ENCODE data around the gene ULK4.

The ULK4 gene

DNA sequence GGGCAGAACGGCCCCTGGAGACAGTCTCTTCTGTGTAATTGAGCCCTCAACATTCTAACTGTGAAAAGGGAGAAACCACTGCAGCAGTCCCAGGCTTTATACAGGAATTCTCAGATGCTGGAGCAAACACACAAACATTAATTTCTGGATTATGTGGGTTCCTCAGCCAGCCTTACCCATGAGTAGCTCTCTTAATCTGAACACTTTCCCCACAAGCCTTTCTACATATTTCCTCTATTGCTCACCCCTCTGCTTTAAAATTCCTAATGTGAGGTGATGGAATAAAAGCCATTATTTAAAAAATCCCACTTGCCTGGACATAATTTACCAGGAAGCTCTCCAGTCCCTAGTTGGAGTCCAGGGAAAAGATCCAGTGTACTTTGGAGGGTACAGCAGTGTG lies 623.6 kb downstream of the ULK4 start:
- no peak for DNase-seq

DNA sequence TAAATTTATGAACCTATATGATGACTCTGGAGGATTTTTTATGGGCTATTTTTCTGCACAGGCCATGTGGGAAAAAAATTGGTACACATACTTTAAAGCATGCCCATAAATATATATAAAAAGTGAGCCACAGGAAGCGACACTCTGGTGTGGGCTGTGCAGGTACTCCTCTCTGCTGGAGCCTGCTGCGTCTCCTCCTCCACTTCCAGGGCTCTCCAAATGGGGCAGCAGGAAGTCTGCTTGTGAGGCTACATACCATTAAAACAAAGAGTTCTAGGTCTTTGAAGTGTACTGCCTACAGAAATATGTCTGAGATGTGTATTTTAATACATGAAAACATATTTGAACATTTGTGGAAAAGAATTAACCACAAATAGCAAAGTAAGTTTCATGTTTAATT lies 627.5 kb downstream of the ULK4 start:
- no peak for DNase-seq

DNA sequence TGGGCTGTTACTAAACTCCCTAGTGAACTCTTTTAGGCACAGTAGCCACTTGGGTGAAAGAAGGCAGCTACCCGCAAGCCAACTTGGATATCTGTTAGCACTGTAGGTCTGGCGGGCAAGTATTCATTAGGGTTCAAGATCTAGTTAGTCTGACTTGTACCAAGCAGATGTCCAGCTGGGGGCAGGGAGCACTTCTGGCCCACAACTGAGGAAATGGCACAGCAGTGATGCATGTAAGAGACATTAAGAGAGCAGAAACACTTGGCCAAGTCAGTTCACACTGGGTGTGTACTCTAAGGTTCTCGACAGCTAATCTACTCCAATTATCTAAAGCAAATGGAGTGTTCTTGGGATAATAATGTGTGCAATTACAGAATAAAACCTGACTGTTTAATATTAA lies 630.9 kb downstream of the ULK4 start:
- DNase-seq: no peak

DNA sequence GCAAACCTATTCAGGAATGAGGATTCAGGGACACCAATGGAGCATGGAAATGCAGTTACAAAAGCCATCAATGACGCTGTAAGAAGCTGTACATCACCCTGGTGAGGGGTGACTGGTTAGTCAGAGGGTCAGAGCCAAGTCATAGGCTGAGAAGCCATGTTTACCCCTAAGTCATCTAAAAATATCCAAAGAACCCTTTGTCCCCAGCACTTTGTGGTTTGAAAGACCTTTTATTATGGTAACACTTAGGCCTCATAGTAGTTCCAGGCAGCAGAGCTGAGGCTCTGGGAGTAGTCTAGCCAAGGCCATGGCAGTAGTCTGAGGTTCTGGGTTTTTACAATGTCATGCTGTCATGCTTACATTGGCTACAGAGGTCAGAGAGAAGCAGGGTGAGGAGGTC lies 631.4 kb downstream of the ULK4 start:
- DNase-seq: no peak

DNA sequence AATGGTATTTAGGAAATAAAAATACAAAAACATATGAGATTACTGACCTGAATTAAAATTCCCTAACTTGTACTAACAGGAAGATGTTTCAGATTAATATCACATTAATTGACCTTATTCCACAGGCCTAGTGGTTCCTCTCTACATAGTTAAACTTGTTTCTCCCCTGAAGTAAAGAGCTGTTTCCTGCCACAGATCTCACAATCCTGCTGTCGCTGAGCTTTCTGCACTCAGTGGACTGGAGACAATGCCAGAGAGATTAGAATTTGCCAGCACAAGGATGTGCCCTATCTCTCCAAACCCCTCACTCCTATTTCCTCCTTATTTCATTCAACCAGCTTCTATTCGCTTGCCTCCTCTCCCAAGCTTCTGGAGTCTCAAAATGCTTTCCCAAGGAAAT lies 632.0 kb downstream of the ULK4 start:
- no peak for DNase-seq

DNA sequence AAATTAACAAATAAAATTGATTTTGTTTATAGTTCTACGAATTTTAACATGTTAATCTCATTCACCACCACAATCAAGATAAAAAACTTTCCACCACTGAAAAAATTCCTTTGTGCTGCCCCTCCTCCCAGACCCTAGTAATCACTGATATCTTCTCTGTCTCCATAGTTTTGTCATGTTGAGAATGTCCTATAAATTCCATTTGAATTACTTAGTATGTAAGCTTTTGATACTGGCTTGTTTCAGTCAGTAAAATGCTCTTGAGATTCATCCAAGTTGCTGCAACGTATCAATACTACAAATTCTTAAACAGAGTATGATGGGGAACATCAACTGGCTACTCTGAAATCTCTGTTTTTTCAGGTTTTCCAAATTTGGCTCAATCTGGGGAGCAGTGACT lies 633.0 kb downstream of the ULK4 start:
- DNase-seq: no peak

DNA sequence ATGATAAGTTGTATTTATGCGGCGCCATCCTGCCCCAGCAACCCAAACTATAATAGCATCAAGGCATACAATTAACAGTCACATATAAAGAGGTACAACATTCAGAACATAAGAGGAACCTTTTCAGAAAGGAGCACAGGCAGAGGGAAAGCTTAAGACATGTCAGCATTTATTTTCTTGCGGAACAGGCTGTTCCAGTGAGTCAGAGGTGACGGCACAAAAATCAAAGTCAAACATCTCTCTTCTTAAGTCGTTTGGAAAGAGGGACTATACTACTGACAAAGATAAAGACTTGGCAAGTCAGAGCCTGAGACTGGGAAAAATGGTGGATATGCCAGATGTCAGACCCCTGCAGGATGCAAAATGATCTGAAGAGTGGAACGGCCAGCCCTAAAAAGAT lies 634.2 kb downstream of the ULK4 start:
- DNase-seq: no peak

DNA sequence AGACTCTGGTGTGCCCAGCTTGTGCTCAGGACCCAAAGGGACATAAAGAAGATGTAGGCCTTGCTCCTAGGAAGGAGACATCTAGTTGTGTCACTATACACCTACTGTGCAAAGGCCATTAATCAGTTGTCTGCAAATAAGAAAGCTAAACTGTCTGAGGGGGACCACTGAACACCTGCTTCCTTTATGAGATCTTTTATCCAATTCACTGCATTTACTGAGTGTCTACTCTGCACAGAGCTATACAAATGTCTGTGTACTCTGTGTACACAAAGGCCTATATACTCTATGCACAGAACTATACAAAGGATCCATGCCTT lies 637.8 kb downstream of the ULK4 start:
- DNase-seq: no peak

DNA sequence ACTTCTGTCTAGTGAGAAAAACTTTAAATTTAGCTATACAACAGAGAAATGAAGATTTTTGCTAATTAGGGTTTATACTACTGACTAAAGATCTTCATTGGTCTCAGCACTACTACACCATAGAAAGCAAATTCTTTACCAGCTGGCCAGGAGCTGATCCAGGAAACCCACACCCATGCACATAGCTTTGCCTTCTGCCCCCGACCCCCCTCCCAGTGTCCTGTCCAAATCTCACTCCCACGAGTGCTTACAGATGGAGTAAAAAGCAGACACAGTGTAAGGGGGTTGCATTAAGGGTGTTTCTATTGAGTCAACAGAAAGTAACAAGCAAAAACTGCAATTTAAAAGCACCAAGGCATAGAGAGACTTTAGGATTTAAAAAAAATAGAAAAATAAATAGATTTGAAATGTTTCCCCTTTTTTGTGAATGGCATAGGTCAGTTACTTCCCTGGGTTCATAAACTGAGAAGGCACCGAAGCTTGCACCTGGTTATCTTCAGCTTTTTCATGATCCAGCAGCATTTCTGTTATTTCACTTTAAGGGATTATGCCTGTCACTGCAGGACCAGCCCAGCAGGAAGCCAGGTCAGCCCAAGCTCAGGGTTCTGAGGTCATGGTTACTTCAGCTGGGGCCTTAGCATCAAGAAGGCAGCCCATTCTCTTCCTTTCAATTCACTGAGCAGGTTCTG lies 638.3 kb downstream of the ULK4 start:
- DNase-seq: no peak

DNA sequence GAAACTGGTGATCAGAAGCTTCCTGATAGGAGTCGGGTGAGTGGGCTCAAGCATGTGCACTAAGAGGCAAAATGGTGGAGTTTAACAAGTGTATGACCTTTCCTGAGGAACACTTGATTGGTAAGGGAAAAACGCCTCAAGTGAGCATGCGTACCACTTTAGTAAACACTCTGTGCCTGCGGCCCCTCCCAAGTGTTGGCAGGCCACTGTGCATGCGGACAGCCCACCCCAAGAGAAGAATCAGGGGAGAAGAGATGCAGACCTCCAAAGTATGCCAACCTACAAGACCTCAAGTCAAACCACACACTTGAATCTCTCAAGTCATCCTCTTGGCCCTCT lies 640.3 kb downstream of the ULK4 start:
- DNase-seq: no peak

DNA sequence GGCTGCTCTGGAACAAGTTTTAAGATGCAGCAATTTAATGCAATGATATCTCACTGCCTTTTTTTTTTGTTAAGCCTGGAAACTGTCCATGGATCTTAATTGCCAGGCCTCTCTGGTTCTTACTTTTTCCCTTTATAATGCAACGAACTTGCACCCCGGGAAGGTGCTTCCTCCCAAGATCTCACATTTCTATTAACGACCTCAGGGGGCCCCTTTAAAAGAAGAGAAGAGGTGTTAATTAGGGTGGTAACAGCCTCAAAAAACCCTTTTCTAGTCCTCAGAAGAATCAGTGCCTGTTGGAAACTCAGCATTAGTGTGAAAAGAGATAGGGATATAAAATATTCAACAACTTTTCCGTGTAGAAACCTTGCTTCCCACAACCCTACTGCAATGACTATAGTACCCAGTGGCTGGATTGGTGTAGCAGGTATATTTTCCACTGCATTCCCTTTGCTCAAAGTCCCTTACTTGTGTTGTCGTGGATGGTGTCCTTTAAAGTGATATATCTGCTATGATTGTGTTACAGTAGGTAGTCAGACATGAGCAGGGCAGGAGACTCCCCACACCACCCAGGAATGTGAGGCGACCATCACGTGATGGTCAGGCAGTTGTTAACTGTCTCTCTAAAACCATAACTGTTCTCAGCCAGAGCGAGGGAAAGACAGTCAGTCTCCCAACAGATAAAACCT lies 640.8 kb downstream of the ULK4 start:
- no peak for DNase-seq

DNA sequence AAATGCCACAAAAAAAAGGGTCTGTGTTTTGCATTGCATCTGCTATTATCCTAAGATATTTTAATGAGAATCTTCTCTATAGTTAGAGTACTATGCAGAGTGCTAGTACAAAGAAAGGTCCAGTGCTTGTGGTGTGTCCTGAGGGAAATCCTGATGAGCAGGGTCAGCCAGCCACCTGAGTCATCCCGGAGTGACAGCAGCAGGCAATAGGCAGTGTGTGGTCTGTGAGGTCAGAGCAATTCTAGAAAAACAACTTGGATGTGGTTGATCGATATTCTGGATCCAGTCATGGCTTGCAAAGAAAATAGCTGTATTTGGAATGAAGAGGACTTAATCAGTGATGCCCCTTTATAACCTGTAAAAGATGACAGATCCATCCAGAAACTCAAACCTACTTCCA lies 643.4 kb downstream of the ULK4 start:
- DNase-seq: no peak

DNA sequence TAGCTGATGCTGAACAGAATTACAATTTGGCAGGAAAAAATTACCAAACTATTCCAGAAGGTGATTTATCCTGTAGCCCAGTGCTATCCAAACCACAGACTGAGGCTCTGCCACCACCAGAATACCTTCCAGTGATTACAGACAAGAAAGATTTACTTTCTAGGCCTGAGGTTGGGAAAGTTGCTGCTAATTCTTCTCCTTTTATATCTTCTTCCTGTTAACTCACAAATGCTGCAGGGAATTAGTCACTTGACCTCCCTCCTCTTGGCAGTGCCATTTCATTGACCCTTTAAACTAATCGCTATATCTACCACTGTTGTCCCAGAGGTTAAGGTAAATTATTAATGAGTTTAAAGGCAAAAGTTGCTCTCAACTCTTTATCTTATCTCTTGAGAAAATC lies 644.2 kb downstream of the ULK4 start:
- DNase-seq: no peak

DNA sequence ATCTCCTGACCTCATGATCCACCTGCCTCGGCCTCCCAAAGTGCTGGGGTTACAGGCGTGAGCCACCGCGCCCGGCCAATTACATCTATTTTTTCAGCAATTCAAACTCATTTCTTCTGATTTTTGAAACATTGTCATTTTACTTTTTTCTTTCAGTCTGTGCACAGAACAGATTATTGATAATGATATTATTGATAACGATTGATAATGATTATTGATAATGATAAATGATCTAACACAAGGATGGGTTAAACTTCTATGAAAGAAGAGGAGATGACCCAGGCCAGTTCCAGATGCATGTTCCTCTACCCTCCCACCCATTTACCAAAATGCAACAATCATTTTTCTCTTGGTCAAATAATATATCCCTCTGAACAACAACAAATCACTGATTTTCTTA lies 644.6 kb downstream of the ULK4 start:
- DNase-seq: no peak

DNA sequence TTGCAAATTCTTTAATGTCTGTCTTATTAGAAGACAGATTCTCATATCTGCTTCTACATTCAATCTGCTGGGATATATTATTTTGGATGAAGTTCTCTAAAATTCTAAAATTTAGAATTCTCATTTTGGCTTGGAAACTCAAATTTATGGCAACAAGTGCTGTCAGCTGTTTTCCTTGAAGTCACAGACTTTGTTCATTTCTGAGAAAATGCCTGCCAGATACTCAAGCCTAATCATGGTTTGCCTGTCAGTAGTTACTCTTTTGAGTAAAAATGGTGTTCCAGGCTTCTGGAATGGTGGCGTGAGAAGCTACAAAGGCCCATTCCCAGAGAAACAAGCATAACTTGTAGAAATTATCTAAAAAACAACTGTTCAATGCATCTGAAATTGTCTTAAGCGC lies 646.8 kb downstream of the ULK4 start:
- no peak for DNase-seq

DNA sequence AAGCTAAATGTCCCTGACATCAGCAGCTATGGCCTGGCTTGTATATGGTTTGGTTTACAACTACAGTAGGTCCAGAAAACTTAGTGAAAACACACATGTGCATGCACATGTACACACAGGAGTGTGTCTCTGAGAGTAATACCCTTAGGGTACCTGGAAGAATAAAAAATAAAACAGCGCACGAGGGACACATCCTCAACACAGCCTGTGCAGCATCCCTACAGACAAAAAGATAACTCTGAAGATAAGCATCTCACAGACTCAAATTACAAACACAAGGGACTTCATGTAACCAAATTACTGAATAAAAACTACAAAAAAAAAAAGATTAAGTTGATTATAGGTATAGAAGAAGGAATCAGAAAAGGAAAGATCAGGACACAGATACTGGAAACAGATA lies 653.8 kb downstream of the ULK4 start:
- DNase-seq: no peak

DNA sequence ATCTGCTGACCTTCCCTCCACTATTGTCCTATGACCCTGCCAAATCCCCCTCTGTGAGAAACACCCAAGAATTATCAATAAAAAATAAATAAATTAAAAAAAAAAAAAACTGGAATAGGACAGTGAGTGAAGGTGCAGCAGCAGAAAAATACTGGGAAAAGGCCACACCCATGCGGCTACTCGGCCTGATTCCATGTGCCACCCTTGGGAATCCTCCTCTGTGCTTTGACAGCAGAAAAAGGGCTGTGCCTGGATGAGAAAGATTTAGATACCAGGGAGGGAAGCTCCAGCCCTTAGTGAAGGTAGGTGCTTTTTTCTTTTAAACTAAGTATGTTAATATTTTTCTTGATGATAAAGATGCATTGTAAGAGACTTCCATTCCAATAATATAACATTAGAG lies 654.8 kb downstream of the ULK4 start:
- DNase-seq: no peak

DNA sequence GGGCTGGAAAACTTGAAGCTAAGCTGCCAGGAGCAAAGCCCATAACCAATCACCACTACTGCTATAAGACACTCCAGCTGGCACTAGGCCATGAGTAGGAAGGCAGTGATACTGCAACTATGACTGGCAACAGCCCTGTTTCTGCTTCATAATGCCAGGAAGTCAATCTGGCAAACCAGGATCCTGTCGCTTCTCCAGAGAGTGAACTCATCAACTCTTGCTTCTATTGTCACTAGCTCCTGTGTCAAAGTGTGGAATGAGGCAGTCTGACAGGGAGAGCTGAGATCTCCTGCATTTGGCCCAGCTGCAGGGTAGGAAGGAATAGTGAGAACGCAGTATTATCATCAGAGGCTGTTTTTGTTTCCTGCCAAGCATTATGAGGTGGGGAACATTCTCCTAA lies 657.3 kb downstream of the ULK4 start:
- DNase-seq: no peak

DNA sequence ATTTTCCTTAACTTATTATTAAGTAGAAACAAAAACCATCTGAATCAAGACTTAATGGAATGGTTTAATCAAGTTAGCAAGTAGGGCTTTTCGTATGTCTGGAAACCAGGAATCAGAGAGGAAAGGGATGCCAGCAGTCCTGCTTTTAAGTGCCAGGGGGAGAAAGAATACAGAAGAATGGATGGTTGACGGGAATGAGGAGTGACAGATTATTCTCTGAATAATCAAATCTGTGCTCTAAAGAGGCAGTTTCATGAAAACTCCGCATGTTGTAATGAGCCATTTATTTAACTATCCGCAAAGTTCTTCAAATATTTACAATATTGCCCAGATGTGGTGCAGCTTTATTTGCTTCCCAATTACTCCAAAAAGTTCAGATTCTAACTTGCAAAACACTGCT lies 659.6 kb downstream of the ULK4 start:
- DNase-seq: no peak

DNA sequence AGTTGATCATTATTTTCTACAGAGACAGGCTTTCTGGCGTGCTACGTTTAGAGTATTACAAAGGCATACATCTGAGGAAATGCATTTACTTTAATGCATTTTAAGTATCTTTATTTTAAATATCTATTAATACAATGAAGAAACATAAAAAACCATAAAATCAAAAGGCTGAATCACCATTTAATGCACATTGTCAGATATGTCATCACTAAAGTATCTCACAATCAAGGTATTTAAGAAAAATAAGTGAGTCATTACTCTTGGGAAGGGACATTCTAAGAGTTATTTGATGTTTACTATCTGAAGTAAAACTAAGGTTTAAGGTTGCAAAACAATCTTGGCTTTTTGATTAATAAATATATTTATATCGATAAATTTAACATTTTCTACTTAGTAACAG lies 660.4 kb downstream of the ULK4 start:
- no peak for DNase-seq

DNA sequence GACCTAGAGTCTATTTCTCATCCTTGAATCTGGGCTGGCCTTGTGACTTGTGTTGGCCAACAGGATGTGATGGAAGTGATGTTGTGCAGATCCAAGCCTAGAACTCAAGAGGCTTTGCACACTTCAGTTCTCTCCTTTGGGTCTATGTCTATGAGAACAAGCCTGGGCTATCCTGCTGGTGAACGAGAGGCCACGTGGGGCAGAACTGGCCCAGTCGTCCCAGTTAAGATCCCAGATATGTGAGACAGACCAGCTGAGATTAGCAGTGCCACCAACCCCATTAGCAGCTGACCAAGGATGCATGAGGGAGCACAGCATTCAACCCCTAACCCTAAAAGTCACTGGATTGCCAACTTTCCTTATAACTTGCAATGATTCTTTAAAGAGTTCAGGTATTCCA lies 662.9 kb downstream of the ULK4 start:
- no peak for DNase-seq

DNA sequence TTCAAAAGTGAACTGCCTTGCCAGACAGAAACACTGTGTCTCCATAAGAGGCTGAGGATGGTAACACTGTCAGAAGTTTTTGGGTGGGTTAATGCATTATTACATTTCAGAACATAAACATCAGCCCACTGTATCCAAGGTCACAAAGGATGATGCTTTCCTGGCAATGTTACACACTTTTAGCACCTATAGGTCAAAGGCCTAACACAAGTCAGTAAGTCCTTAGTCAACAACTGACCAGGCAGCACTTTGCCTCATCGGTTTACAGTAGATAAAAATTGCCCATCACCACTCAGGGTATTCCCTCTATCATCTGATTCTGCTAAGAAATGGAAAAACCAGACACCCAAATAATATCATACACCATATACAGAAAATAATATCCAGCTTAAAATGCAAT lies 664.2 kb downstream of the ULK4 start:
- DNase-seq: no peak

DNA sequence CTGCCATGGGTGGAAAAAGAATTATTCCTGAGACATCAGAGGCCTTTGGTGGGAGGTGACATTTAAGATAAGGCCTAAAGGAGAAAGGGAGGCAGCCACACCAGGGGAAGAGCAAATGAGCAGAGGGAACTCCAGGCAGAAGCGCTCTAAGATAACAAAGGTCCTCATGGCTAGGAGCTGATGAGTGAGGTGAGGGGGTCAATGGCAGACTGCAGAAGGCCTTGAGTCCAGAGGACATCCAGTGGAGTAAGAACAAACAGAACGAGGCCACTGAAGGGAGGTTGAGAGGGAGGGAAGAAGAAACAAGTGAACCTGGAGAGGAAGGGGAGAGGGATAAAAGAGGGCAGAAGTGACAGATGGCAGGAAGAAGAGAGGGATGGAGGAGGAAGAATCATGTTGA lies 665.3 kb downstream of the ULK4 start:
- no peak for DNase-seq

DNA sequence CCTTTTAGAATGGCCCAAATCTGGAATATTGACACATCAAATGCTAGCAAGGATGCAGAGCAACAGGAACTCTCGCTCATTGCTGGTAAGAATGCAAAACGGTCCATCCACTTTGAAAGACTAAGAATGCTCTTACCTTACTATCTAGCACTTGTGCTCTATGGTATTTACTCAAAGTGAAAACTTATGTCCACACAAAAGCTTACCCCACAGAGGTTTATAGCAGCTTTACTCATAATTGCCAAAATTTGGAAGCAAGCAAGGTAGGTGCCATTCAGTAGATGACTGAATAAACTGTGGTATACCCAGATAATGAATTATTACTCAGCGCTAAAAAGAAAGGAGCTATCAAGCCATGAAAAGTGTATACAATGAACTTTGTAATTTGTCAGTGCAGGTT lies 666.2 kb downstream of the ULK4 start:
- DNase-seq: no peak

DNA sequence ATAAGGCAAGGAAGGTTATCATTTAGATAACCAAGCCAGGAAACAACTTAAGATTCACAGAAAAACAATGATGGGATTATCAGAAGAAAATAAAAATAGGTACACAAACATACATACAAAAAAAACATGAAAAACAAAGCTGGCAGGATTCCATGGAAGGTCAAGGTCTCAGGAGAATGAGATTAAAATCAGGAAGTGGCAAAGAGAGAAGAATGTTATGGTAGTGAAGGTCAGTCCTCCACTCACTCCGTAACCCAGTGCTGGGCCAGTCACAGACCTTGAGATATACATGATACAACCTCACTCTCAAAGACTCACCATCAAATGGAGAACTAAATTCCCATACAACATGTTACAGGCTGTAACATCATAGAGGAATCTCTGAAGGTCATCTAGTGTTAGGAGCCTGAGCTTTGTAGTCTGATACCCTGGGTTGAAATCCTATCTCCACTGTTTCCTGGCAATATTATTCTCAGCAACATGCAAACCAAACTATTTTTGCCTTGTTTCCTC lies 668.7 kb downstream of the ULK4 start:
- DNase-seq: no peak

Data from activated naive CD4-positive, alpha-beta T cell treated with anti-CD3 and anti-CD28 coated beads, Interleukin-2, amount 50 U/mL, for 16 hours (primary cell).